Stimulated activated CD8-positive, alpha-beta memory T cell treated with anti-CD3 and anti-CD28 coated beads, Interleukin-2, amount 100 ng/mL, for 1 hour (primary cell): Measurements from ENCODE around the gene LMO1.

Experiments used
- DNase-seq, 2 donors: peaks; one replicate each; pipeline ENCODE4 v3.0.0-alpha.2; 2020; ENCODE audit warnings: low read depth in 2 of 2

LMO1 gene

DNA sequence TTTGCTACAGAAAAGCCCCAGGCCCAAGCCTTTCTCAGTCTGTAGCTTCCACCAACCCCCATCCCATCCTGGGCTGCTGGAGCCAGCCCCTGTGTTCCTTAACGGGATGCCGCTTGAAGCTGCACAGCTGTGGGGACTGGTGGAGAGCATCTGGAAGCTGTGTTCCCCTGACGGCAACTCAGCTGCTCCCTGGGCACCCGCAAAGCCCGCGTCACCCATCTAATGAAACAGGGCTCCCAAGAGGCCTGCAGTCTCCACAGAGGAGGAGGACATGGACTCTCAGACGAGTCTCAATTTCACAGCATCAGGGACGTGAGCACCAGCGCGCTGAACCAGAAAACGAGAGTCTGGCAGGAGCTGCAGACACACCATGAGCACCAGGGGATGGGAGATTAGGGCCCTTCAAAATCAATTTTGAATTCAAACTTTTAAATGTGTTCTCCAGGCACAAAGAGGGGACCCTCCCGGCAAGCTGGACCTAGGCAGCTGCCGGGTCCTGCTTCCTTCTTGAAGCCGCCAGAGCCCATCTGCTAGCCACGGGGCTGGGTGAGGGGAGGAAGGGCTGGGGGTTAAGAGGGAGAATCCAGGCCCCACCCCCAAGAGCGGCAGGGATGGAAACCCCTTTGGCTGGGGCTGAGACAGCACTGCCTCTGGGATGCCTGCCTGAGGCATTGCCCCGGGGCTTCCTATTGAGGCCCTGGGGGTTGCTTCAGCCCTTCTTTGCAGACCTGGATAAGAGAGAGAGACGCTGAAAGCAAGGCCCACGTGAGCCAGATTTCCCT lies 21.0 kb downstream of the LMO1 start:
- no peak for DNase-seq

GRCh38 chr11:8242118-8242475 lies 21.6 kb downstream of the LMO1 start:
- DNase-seq, result no peak

DNA sequence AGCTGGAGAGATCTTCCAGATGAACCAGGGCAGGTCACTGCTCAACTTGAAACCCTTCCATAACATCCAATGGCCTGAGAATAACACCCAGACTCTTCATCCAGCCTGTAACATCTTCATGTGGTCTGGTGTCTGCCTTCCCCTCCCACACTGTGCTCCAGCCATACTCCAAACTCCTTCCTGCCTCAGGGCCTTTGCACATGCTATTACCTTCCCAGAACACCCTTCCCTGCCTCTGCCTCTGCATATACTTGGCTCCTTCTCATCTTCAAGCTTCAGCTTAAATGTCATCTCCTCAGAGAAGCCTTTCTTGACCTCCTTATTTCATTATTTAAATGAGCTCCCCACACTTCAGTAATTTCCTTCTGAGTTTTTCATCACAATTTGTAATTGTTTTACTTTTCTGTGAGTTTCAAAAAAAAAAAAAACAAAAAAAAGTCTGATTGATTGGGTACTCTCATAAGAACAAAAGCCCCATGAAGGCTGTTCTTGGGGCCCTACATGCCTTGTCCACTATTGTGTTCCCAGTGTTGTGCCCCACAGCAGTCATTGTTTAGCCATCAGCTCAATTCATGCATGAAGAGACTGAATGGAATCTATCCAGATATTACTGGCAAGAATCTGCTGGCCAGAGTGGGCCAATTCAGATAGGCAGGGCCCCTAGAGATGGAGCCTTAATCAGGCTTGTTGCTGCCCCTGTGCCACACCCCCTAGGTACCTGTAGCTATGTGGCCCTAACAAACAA lies 22.1 kb downstream of the LMO1 start:
- no peak for DNase-seq

DNA sequence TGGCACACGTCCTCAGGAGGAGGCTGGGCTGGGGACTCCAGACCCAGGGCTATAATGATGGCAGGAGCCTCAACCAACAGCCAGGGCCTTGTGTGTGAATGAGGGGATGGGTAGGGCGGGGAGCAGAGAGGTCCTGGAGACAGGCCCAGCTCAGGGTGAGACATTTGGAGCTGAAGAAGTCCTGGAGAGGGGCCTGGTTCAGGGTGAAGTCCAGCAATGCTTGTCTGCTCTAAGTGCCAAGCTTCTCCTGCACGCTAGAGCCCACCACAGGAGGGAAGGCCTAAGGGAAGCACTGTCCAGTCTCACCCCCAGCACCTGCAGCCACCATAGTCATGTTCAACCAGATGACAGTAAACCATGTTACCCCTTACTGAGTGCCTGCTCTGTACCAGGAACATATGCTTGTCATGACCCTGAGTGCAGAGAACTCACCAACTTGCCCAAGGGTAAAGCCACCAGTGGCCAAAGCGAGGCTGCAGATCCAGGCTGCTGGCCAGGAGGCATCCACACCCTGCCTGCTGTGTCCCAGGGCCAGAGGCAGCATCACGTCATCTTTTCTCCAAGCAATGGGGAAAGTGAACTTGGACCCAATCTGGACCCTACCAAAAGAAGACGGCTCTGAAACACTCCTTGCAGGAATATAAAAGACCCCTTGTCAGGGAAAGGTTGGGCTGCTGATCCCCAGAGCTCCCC lies 24.0 kb downstream of the LMO1 start:
- no peak for DNase-seq

DNA sequence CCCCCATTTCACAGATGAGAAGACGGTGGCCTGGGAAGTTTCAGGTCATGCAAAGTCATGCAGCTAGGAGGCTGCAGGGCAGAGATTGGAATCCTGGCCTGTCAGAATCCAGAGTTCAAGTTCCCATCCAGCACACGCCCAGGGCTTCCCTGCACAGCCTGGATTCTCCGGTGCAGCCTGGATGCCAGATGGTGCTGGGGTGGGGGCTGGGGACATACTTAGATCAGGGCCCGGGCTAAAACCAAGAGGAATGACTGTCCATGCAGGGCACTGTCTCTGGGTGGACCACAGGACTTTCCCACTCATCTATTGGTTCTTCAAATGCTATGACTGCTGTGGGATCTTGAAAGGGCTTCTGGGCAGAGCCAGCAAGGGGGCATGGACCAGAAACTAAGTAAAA lies 24.6 kb downstream of the LMO1 start:
- DNase-seq, result no peak

- DNase-seq, result no peak
Observed at GRCh38 chr11:8237453-8237852, 26.2 kb downstream of the LMO1 start.

- no peak for DNase-seq
Observed at GRCh38 chr11:8235925-8236324, 27.8 kb downstream of the LMO1 start.

DNA sequence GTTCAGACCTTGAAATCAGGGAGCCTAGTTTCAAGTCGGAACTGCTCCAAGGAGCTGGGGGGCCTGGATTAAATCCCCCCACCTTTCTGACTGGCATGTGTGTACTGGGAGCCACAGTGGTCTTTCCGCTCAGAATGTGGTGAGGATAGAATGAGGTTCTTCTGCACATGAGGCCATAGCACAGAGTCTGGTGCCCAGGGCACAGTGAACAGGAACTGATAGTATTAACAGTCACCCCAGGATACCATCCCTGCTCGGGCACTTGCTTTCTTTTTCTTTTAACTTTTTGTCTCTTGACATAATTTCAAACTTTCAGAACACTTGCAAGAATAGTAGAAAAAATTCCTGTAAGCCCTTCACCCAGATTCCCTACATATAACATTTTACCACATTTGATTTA lies 28.8 kb downstream of the LMO1 start:
- DNase-seq, result no peak

- DNase-seq, result no peak
Observed at GRCh38 chr11:8234425-8234821, 29.3 kb downstream of the LMO1 start.

GRCh38 chr11:8233691-8234424 lies 29.8 kb downstream of the LMO1 start:
- DNase-seq, result no peak

- no peak for DNase-seq
Observed at GRCh38 chr11:8232849-8233606, 30.6 kb downstream of the LMO1 start.

GRCh38 chr11:8232414-8232813 lies 31.3 kb downstream of the LMO1 start:
- no peak for DNase-seq

DNA sequence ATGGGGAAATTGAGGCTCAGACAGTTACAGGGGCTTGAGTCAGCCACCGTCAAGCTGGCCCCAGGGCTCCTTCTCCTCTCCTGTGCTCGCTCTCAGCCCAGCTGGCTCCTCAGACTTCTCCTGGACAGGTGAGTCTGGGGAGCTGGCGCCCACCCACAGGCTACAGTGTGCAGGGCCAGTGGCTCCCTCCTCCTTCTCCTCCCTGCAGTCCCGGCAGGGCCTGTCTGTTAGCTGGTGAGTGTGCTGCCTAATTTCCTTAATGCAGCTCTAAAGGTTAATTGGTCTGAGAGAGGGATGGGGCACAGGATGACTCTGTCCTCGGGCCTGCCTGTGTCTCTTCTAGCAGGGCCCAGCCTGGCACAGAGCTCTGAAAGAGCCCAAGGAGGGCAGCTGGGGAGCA lies 31.7 kb downstream of the LMO1 start:
- no peak for DNase-seq

GRCh38 chr11:8230921-8231847 lies 32.5 kb downstream of the LMO1 start:
- no peak for DNase-seq

DNA sequence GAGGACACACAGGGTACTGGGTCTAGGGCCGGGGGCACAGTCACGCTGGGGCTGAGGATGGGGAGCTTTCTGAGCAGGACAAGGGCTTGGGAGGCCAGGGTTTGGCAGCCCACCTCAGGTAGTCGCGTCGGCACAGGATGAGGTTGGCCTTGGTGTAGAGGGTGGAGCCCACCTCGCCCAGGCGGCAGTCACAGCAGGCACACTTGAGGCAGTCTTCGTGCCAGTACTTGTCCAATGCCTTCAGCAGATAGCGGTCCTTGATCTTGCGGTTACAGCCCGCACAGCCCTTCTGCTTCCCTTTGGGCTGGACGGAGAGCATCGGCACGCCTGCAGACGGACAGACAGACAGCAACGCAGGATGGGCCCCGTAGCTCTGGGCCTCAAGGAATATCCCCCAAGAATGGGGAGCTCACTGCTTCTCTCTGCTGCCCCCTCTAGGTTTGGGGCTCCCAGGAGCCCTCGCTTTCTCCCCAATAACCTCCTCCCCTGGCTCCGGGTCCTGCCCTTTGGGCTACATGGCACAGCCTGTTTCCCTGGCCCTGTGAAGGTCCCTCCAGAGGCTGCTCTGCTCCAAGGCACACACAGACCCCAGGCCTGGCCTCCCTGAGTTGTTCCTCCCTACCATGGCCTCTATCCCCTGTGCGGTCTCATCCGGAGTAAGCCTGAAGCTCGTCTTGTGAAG lies 33.4 kb downstream of the LMO1 start:
- DNase-seq, result no peak

DNA sequence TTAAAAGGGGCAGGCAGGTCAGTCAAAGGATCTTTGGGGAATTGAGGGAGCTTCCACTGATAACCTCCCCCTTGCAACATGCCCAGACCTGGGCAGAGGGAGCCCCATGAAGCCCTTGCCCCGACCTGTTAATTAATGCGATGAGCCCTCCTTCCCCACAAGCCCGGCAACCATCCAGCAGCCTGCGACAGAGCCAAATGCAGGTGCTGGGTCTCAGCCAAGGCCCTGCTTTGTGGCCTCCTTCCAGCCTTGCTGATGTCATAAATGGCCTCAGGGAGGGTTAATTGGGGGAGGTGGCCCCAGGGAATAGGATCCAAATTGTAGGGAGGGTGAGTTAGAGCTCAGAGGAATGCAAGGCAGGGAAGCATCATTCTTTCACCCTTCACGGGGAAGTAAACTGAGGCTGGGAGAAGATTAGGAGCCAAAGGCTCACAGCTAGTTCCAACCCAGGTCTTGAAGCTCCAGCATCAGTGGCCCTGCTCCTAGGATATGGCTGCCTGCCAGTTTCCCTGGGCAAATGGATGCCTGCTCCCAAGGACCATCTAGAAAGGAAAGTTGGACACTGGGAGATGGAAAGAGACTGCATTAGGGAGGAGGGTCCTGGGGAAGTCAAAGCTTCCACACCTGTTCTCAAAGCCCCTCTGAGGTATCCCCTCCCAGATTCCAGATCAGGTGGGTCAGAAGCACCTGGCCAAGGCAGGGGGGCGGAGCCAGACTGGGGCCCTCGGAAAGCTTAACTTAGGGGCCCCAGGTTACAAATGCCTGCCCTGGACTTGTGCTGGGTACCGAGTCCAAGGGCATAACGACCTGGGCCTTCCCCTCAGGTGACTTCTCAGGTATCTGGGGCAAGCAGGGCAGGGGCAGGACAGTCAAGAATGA lies 34.1 kb downstream of the LMO1 start:
- DNase-seq, result no peak

- no peak for DNase-seq
Observed at GRCh38 chr11:8228231-8228630, 35.4 kb downstream of the LMO1 start.
